Astrocyte of the cerebellum (primary cell): Measurements from ENCODE around the gene FNIP2.
"Not testable (repeated sequence)": the region's sequence is repeated elsewhere in the genome, so short reads cannot be mapped to it uniquely, and the experiment has no call there.

Source experiments
- DNase-seq: peaks from one replicate; pipeline ENCODE4 v3.0.0-alpha.2; 2011; ENCODE audit warnings: low read depth
- H3K4me3 ChIP-seq: 2 replicates; pipeline ENCODE4 v1.5.1; 2011; ENCODE audit warnings: mild to moderate bottlenecking, low read depth, low read length, moderate library complexity
- in situ Hi-C: cut with HindIII; loops from 2 replicates; pipeline ENCODE4 v1.10.0; 2017; ENCODE audit warnings: low sequenced_read_pairs
- TF ChIP-seq, protein P1 (sequence below): IDR thresholded peaks from 2 replicates; pipeline ENCODE4 v1.5.1; 2012; ENCODE audit warnings: low read length, low read depth, moderate library complexity, mild to moderate bottlenecking; ENCODE audit errors: missing control alignments

The FNIP2 gene

DNA sequence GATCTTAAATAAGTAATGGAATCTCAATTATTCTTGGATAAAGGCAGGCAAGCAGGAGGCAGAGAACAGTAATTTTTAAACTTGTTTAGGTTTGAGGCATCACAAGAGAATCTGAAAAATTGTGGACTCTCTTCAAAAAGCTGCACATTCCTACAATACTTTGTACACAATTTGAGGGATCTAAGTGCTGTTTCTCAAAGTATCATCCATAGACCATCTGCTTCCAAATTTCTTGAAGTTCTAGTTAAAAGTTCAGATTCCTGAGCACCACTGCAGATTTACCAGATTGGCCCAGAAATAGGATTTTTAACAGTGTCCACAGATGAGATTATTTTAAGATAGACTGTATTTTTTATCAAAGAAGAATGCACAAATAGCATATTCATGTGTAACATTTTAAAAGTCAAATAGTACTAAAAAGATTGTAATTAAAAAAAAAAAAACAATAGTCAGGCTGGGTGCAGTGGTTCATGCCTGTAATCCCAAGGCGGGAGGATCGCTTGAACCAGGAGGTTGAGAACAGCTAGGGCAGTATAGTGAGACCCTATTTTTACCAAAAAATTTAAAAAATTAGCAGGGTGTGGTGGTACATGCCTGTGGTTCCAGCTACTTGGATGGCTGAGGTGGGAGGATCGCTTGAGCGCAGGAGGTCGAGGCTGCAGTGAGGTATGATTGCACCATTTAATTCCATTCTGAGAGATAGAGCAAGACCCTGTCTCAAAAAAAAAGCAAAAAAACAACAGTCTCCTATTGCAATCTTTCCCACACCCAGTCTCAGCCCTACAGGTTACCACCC, 14.2 kb upstream of the FNIP2 start:
- in situ Hi-C loops, result no loop called here
- TF ChIP-seq, protein P1, sequence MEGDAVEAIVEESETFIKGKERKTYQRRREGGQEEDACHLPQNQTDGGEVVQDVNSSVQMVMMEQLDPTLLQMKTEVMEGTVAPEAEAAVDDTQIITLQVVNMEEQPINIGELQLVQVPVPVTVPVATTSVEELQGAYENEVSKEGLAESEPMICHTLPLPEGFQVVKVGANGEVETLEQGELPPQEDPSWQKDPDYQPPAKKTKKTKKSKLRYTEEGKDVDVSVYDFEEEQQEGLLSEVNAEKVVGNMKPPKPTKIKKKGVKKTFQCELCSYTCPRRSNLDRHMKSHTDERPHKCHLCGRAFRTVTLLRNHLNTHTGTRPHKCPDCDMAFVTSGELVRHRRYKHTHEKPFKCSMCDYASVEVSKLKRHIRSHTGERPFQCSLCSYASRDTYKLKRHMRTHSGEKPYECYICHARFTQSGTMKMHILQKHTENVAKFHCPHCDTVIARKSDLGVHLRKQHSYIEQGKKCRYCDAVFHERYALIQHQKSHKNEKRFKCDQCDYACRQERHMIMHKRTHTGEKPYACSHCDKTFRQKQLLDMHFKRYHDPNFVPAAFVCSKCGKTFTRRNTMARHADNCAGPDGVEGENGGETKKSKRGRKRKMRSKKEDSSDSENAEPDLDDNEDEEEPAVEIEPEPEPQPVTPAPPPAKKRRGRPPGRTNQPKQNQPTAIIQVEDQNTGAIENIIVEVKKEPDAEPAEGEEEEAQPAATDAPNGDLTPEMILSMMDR, result no peak
- no peak overlapping the region for H3K4me3 ChIP-seq
- no peak for DNase-seq

DNA sequence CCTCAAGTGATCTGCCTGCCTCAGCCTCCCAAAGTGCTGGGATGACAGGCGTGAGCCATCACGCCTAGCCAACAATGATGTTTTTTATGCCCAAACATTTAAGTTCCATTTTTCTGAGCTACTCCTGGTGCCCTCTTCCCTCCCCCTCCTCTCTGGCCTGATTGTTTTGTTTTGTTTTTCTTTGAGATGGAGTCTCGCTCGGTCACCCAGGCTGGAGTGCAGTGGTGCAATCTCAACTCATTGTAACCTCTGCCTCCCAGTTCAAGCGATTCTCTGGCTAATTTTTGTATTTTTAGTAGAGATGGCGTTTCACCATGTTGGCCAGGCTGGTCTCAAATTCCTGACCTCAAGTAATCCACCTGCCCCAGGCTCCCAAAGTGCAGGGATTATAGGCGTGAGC, 13.0 kb upstream of the FNIP2 start:
- in situ Hi-C loops, H3K4me3 ChIP-seq, DNase-seq: not testable (repeated sequence)

- no peak for DNase-seq
- in situ Hi-C loops, result no loop called here
These were observed 12.2 kb upstream of the FNIP2 start for GRCh38 chr4:158756588-158756987.

DNA sequence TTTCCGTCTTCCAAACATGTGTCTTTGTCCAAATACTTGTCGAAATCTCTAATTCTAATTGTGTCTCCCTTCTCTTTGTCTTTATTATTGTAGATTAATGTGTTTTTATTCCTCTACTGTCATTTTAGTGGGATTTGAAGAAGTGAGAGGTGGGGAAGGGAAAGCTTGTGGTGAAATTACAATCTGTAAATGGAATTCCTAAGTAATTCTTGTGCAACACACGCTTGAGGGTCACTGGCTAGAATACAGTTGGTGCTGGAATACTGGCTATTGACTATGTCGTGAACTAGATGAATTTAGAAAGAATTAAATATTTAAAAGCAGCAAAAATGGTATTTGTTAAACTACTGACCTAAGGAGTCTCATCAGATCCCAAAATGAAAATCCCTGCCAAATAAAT, 10.7 kb upstream of the FNIP2 start:
- in situ Hi-C loops, result no loop called here
- no peak for DNase-seq
- H3K4me3 ChIP-seq, result no peak overlapping the region
- TF ChIP-seq, protein P1, result no peak

More at GRCh38 chr4:158756588-158756987, 12.2 kb upstream of the FNIP2 start:
- TF ChIP-seq, protein P1, result no peak
- H3K4me3 ChIP-seq, result no peak overlapping the region

DNA sequence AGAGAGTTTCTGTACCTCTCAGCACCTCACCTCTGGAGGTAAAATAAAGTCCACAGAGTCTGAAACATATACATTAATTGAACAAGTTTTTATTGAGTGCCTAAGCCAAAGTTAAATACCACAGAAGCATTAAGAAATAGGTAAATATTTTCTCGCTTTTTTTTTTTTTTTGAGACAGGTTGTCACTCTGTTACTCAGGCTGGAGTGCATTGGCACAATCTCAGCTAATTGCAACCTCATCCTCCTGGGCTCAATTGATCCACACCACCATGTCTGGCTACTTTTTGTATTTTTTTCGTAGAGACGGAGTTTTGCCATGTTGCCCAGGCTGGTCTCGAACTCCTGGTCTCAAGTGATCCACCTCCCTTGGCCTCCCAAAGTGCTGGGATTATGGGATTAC, 10.1 kb upstream of the FNIP2 start:
- in situ Hi-C loops, result no loop called here
- no peak for DNase-seq
- H3K4me3 ChIP-seq, result no peak overlapping the region
- TF ChIP-seq, protein P1, result no peak

- DNase-seq, H3K4me3 ChIP-seq, in situ Hi-C loops: not testable (repeated sequence)
These were observed 9.3 kb upstream of the FNIP2 start for GRCh38 chr4:158759539-158759938.

- no peak overlapping the region for H3K4me3 ChIP-seq
- no peak for DNase-seq
- TF ChIP-seq, protein P1, result no peak
- in situ Hi-C loops, result no loop called here
These were observed 8.0 kb upstream of the FNIP2 start for GRCh38 chr4:158760866-158761265.
